ENCODE data around the gene RNF182.

- TF ChIP-seq SPI1 (IDR thresholded peaks at IDR 0.05; ENCODE audit: borderline replicate concordance, insufficient read depth, low read depth, low read length) (no peak), TBL1XR1 (IDR thresholded peaks at IDR 0.05; ENCODE audit: low read depth, low read length) (no peak), PKNOX1 (IDR thresholded peaks at IDR 0.05) (no peak), BHLHE40 (IDR thresholded peaks at IDR 0.05; ENCODE audit: borderline replicate concordance in 1 of 2, low read depth in 2 of 2, low read length in 1 of 2) (no peak), CTCF (IDR thresholded peaks at IDR 0.05 in 2 of 3, conservative IDR thresholded peaks at IDR 0.05 in 1 of 3; ENCODE audit: control insufficient read depth in 2 of 3, extremely low read depth in 1 of 3, insufficient read depth in 1 of 3, low read depth in 3 of 3, low read length in 3 of 3) (no peak), RAD51 (IDR thresholded peaks at IDR 0.05) (no peak), GABPA (IDR thresholded peaks at IDR 0.05; ENCODE audit: low read depth) (no peak), SRF (IDR thresholded peaks at IDR 0.05; ENCODE audit: low read depth in 2 of 2, low read length in 2 of 2) (no peak), EZH2 (IDR thresholded peaks at IDR 0.05; ENCODE audit: borderline replicate concordance, control insufficient read depth, low read depth, low read length) (no peak), SREBF2 (IDR thresholded peaks at IDR 0.05; ENCODE audit: low read length) (no peak)
- TF ChIP-seq, protein P1, sequence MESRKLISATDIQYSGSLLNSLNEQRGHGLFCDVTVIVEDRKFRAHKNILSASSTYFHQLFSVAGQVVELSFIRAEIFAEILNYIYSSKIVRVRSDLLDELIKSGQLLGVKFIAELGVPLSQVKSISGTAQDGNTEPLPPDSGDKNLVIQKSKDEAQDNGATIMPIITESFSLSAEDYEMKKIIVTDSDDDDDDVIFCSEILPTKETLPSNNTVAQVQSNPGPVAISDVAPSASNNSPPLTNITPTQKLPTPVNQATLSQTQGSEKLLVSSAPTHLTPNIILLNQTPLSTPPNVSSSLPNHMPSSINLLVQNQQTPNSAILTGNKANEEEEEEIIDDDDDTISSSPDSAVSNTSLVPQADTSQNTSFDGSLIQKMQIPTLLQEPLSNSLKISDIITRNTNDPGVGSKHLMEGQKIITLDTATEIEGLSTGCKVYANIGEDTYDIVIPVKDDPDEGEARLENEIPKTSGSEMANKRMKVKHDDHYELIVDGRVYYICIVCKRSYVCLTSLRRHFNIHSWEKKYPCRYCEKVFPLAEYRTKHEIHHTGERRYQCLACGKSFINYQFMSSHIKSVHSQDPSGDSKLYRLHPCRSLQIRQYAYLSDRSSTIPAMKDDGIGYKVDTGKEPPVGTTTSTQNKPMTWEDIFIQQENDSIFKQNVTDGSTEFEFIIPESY (IDR thresholded peaks at IDR 0.05): no peak
- TF ChIP-seq, protein P2, sequence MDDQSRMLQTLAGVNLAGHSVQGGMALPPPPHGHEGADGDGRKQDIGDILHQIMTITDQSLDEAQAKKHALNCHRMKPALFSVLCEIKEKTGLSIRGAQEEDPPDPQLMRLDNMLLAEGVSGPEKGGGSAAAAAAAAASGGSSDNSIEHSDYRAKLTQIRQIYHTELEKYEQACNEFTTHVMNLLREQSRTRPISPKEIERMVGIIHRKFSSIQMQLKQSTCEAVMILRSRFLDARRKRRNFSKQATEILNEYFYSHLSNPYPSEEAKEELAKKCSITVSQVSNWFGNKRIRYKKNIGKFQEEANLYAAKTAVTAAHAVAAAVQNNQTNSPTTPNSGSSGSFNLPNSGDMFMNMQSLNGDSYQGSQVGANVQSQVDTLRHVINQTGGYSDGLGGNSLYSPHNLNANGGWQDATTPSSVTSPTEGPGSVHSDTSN (IDR thresholded peaks at IDR 0.05; ENCODE audit: insufficient replicate concordance, low read depth, low read length): no peak
- TF ChIP-seq, protein P3, sequence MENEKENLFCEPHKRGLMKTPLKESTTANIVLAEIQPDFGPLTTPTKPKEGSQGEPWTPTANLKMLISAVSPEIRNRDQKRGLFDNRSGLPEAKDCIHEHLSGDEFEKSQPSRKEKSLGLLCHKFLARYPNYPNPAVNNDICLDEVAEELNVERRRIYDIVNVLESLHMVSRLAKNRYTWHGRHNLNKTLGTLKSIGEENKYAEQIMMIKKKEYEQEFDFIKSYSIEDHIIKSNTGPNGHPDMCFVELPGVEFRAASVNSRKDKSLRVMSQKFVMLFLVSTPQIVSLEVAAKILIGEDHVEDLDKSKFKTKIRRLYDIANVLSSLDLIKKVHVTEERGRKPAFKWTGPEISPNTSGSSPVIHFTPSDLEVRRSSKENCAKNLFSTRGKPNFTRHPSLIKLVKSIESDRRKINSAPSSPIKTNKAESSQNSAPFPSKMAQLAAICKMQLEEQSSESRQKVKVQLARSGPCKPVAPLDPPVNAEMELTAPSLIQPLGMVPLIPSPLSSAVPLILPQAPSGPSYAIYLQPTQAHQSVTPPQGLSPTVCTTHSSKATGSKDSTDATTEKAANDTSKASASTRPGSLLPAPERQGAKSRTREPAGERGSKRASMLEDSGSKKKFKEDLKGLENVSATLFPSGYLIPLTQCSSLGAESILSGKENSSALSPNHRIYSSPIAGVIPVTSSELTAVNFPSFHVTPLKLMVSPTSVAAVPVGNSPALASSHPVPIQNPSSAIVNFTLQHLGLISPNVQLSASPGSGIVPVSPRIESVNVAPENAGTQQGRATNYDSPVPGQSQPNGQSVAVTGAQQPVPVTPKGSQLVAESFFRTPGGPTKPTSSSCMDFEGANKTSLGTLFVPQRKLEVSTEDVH (IDR thresholded peaks at IDR 0.05; ENCODE audit: low read depth, partially characterized antibody): no peak
These were observed 17.1 kb downstream of the RNF182 start for GRCh38 chr6:13941902-13942301.
